HG02798 (cell line): ENCODE results near the gene PRSS8.
A peak's percentile ranks its signal among the peaks of the same experiment; 100 is the strongest.
"Not testable (repeated sequence)": the region's sequence is repeated elsewhere in the genome, so short reads cannot be mapped to it uniquely, and the experiment has no call there.

Source experiments
- ATAC-seq: cut with Tn5 transposase; IDR thresholded peaks from one replicate; pipeline ENCODE4 v1.9.1; 2021; ENCODE audit warnings: mild to moderate bottlenecking; ENCODE audit not compliant: unreplicated experiment, poor library complexity

Gene PRSS8

GRCh38 chr16:31135535-31136286 lies at the start of gene PRSS8:
Gene PRSS8 (minus strand): TSS chr16:31135727. CDS start chr16:31135498, 229 bp downstream.
- ATAC-seq: no peak

GRCh38 chr16:31184888-31185287 lies 49.4 kb upstream of the PRSS8 start:
- no peak for ATAC-seq

DNA sequence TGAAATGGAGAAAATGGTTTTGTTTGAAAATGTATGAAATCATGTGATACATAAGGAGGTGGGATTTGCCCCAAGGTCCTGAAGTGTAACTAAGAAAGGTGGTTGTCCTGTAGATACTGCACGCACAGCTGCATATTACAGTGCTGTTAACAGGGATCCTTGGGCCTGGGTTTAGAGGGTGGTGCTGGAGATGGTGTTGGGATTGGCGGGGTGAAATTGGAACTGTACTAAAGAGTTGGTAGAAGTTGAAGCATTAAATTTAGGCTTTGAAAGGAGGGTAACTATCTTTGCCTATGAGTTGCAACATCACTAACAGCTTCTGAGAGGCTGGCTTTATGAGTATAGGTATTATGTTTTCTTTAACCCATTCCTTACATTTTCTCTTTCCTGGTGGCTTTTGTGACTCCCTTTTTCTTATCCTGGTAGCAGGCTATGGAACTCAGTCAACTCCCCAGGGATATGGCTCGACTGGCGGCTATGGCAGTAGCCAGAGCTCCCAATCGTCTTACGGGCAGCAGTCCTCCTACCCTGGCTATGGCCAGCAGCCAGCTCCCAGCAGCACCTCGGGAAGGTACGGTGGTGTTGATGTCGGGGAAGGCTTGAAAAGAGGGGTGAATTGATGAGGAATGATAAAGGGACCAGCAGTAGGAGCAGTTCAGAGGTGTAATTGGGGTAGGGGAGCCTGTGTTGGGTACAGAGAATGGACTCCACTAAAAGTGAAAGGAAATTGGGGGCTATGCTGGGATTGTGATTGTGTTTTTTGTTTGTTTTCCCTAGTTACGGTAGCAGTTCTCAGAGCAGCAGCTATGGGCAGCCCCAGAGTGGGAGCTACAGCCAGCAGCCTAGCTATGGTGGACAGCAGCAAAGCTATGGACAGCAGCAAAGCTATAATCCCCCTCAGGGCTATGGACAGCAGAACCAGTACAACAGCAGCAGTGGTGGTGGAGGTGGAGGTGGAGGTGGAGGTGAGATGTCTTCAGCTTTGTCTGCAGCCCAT lies 48.2 kb upstream of the PRSS8 start:
- ATAC-seq: no peak

GRCh38 chr16:31182391-31182790 lies 46.9 kb upstream of the PRSS8 start:
- ATAC-seq: no peak

DNA sequence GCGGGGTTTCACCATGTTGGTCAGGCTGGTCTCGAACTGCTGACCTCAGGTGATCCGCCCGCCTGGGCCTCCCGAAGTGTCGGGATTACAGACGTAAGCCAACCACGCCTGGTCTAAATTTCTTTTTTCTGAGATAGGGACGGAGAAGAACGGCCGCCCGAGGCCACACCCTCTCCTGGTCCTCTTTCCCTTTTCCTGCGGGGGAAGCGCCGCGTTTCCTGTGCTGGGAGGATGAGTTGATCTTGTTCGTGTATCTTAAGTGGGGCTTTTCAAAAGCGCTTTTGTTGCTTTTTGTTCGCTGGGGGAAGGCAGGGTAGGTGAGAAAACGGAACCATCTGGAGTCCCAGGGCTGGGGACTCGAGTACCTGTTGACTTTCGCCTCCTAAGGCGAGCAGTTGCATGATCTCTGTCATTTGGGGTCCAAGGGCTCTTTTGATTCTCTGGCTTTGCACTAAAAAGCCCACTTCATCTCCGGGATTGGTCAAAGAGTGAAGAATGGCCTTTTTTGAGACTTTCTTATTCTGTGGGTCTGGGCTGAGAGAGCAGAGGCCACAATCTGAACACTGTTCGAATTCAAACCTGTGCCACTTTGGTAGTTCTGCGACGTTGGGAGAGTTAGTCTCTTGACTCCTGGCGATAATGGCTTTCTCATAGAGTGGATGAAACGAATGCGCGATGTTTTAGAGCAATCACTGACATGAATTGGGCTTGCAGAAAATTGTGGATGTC lies 45.7 kb upstream of the PRSS8 start:
- no peak for ATAC-seq

DNA sequence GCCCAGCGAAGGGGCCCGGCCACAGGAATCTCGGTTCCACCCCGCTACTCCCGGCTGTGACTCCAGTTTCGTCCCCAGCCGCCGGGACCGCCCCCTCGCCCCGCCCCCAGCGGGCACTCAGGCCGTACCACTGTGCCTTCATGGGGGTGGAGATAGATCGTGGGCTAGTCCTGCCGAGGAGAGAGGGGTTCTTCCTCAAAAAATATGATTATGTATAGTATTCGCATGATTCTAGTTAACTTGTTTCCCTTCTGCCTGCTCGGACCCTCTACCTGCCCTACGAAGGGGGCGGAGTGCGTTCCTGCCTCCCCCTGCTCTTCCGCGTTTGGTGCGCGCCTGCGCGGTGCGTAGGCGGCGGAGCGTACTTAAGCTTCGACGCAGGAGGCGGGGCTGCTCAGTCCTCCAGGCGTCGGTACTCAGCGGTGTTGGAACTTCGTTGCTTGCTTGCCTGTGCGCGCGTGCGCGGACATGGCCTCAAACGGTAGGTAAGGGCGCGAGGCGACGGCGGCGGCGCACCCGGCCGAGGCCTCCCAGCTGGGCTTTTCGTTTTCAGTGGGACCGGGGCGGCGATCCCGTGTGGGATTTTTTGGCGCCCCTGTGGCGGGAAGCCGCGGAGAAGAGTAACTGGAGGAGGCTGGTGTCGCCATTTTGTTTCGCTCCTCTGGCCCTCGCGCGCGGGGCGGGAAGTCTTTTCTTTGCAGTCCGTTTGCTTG lies 44.4 kb upstream of the PRSS8 start, which contains the start of gene FUS:
TSS of gene FUS (plus strand) at position 393 of the 713 bp plus-strand sequence. CDS start at position 469, 76 bp downstream.
- peak; percentile 73 for ATAC-seq

- no peak for ATAC-seq
These were observed 43.8 kb upstream of the PRSS8 start for GRCh38 chr16:31179219-31179746.

GRCh38 chr16:31177136-31177535 lies 41.6 kb upstream of the PRSS8 start:
- ATAC-seq: no peak

DNA sequence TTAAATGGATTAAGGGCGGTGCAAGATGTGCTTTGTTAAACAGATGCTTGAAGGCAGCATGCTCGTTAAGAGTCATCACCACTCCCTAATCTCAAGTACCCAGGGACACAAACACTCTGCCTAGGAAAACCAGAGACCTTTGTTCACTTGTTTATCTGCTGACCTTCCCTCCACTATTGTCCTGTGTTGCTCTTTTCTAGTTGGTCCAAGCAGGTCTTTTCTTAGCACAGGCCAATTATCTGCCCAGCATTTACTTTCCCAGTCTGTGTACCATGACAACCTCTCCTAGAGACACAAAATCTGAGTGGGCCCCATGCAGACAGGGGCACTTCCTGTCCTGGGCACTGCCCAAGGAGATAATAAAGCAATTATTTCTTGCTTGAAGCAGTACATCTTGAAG lies 34.5 kb upstream of the PRSS8 start:
- ATAC-seq: not testable (repeated sequence)

DNA sequence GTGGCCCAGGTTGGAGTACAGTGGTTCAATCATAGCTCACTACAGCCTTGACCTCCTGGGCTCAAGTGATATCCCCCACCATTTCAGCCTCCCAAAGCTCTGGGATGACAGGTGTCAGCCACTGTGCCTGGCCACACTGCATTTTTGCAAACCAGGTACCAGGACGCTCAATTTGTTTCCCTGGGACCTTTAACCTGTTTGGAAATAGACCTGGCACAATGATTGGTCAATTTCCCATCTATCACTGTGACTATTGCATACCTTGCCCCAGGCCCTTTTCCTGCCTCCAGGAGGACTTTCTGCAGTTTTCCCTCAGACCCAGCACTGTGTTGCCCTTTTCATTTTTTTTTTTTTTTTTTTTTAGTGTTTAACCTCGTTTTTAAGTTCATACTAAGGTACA lies 33.3 kb upstream of the PRSS8 start:
- ATAC-seq: no peak

GRCh38 chr16:31167315-31167714 lies 31.8 kb upstream of the PRSS8 start:
- no peak for ATAC-seq

DNA sequence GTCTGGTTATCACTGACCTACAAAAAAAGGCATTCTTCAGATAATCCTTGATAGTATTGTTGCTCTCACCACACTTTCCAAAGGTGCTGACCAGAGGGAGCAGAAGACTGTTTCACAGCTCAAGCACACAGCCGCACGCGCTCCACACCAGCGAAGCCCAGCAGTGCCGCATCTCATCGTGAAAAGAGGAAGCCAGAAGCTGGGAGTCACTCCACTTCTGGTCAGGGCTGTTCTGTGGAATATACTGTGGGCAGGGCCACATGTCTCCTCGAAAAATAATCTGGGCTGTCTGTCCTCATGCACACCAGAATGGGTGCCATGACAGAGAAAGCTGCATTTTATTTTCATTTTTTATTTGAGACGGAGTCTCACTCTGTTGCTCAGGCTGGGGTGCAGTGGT lies 21.6 kb upstream of the PRSS8 start:
- no peak for ATAC-seq

DNA sequence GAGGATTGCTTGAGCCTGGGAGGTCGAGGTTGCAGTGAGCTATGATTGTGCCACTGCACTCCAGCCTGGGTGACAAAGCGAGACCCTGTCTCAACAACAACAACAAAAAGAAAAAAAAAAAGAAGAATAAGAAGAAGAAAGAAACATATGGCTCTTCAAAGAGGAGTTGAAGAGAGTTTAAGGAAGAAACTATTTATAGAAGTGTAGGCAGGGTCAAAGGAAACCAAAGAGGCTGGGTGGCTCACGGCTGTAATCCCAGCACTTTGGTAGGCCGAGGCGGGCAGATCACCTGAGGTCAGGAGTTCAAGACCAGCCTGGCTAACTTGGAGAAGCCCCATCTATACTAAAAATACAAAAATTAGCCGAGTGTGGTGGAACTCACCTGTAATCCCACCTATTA lies 15.4 kb upstream of the PRSS8 start:
- not testable (repeated sequence) for ATAC-seq

GRCh38 chr16:31149894-31150890 lies 14.7 kb upstream of the PRSS8 start, which contains the start of gene PRSS36:
Gene PRSS36 (minus strand): TSS chr16:31150066. CDS start chr16:31150035, 31 bp downstream.
- ATAC-seq: no peak

- no peak for ATAC-seq
These were observed 13.8 kb upstream of the PRSS8 start for GRCh38 chr16:31149332-31149731.

DNA sequence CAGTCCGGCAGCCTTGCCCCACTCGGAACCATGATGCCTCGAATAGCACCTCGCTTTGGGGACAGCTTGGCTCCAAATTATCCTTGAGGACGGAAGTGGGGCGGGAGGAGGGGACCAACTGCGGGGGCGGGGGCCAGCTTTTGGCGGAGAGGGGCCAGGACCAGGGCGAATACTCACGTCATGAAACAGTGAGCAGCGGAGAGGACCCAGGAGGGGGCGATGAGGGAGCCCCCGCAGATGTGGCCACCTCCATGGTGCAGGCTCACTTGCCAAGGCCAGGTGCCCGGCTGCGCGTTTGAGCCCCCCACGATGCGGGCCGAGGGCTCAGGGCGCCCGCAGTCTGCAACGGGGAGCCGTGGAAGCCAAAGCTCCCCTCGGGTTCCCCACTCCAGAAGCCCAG lies 13.4 kb upstream of the PRSS8 start:
- no peak for ATAC-seq

- ATAC-seq: no peak
These were observed 12.8 kb upstream of the PRSS8 start for GRCh38 chr16:31148281-31148728.

DNA sequence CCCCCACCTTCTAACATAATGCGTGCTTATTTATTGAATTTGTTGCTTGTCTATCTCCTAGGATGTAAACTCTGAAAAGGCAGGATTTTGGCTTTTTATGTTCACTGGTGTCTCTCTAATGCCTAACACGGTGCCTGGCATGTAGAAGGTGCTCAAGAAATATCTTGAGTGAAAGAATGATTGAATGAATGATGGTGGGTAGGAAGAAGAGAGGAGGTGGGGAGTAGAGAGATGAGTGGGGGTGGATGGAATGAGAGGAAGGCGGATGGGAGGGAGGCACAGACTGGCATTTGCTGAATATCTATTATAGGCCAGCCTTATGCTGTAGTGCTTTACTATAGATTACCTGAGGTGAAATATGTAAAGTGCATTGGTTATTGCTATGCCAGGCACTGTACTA lies 12.0 kb upstream of the PRSS8 start:
- ATAC-seq: no peak
